ENCODE data around the gene SEPTIN6. TPM values are rescaled to one million over a fixed set of nuclear protein-coding genes. Genes with fewer than 3 reads are reported as not detected.

Gene SEPTIN6
- polyA plus RNA-seq, 1 of the 3 experiments (the other 2 are of a cell fraction), result 33.1 TPM

DNA sequence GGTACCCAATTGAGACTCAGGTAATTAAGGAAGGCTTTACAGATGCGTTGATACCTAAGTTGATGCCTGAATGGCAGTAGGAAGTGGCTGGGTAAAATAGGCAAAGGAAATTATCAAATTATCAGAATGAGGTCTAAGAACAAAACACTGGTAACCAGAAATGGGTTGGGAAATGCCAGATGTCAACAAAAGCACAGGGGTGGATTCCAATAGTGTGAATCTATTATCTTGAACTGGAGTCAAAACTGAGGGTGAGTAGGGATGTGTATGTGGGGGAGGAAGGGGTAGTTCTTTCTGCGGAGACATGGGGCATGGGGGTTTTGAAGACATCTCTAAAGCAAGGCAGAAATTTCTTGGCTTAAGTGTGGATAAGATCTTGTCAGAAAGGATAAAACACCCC, 16.0 kb upstream of the SEPTIN6 start:
- H3K4me3 ChIP-seq (ENCODE audit: low read depth in 2 of 2, low read length in 1 of 2), result no peak overlapping the region
- no peaks in the 10 kb centered on the region for H3F3A ChIP-seq (replicated peaks; ENCODE audit: insufficient read depth)
- POLR2A ChIA-PET, result no interaction called here
- no peaks in the 10 kb centered on the region for H3K9me3 ChIP-seq
- H3K27me3 ChIP-seq (ENCODE audit: insufficient read depth), result 0 out of 2 replicates have a peak, but pooled peaks cover 4% of the 10 kb centered on the region
- no peak overlapping the region for H3K4me2 ChIP-seq
- H4K20me1 ChIP-seq (ENCODE audit: insufficient read depth), result no peaks in the 10 kb centered on the region
- H3K9ac ChIP-seq, result no peak overlapping the region
- no peaks in the 10 kb centered on the region for H3K4me1 ChIP-seq (ENCODE audit: control insufficient read depth in 1 of 2, insufficient read depth in 2 of 2, low read depth in 1 of 2, low read length in 1 of 2)
- H3K36me3 ChIP-seq (replicated peaks in 1 of 2; ENCODE audit: control insufficient read depth in 1 of 2, insufficient read depth in 2 of 2, low read length in 1 of 2), result no peaks in the 10 kb centered on the region
- H2AFZ ChIP-seq (ENCODE audit: low read depth), result no peak overlapping the region
- H3K79me2 ChIP-seq (ENCODE audit: insufficient read depth), result no peaks in the 10 kb centered on the region
- DNase-seq, result no peak
- TF ChIP-seq, protein P1, sequence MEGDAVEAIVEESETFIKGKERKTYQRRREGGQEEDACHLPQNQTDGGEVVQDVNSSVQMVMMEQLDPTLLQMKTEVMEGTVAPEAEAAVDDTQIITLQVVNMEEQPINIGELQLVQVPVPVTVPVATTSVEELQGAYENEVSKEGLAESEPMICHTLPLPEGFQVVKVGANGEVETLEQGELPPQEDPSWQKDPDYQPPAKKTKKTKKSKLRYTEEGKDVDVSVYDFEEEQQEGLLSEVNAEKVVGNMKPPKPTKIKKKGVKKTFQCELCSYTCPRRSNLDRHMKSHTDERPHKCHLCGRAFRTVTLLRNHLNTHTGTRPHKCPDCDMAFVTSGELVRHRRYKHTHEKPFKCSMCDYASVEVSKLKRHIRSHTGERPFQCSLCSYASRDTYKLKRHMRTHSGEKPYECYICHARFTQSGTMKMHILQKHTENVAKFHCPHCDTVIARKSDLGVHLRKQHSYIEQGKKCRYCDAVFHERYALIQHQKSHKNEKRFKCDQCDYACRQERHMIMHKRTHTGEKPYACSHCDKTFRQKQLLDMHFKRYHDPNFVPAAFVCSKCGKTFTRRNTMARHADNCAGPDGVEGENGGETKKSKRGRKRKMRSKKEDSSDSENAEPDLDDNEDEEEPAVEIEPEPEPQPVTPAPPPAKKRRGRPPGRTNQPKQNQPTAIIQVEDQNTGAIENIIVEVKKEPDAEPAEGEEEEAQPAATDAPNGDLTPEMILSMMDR (IDR thresholded peaks at IDR 0.05), result no peak
- TF ChIP-seq POLR2AphosphoS5 (IDR thresholded peaks at IDR 0.05; ENCODE audit: low read depth, low read length) (no peak), TEAD4 (IDR thresholded peaks at IDR 0.05; ENCODE audit: borderline replicate concordance, insufficient read depth) (no peak), FOXJ3 (CRISPR knock-in tag; IDR thresholded peaks at IDR 0.05) (no peak), TAF1 (IDR thresholded peaks at IDR 0.05; ENCODE audit: borderline replicate concordance, low read depth, low read length) (no peak), CHD2 (IDR thresholded peaks at IDR 0.05; ENCODE audit: low read length, partially characterized antibody) (no peak), FOXM1 (IDR thresholded peaks at IDR 0.05; ENCODE audit: low read depth) (no peak), SMC3 (IDR thresholded peaks at IDR 0.05; ENCODE audit: low read depth, low read length) (no peak), NFIC (IDR thresholded peaks at IDR 0.05; ENCODE audit: borderline replicate concordance) (no peak), RCOR1 (IDR thresholded peaks at IDR 0.05; ENCODE audit: low read length) (no peak), ELF1 (IDR thresholded peaks at IDR 0.05) (no peak), NRF1 (IDR thresholded peaks at IDR 0.05; ENCODE audit: low read depth, low read length) (no peak), RFX5 (IDR thresholded peaks at IDR 0.05; ENCODE audit: low read length) (no peak), GATA2 (CRISPR knock-in tag; IDR thresholded peaks at IDR 0.05) (no peak)
- TF ChIP-seq, protein P2, sequence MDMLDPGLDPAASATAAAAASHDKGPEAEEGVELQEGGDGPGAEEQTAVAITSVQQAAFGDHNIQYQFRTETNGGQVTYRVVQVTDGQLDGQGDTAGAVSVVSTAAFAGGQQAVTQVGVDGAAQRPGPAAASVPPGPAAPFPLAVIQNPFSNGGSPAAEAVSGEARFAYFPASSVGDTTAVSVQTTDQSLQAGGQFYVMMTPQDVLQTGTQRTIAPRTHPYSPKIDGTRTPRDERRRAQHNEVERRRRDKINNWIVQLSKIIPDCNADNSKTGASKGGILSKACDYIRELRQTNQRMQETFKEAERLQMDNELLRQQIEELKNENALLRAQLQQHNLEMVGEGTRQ (IDR thresholded peaks at IDR 0.05; ENCODE audit: borderline replicate concordance, low read depth, low read length), result no peak
- TF ChIP-seq, protein P3, sequence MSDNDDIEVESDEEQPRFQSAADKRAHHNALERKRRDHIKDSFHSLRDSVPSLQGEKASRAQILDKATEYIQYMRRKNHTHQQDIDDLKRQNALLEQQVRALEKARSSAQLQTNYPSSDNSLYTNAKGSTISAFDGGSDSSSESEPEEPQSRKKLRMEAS (IDR thresholded peaks at IDR 0.05; ENCODE audit: low read depth), result no peak
- TF ChIP-seq, protein P4, sequence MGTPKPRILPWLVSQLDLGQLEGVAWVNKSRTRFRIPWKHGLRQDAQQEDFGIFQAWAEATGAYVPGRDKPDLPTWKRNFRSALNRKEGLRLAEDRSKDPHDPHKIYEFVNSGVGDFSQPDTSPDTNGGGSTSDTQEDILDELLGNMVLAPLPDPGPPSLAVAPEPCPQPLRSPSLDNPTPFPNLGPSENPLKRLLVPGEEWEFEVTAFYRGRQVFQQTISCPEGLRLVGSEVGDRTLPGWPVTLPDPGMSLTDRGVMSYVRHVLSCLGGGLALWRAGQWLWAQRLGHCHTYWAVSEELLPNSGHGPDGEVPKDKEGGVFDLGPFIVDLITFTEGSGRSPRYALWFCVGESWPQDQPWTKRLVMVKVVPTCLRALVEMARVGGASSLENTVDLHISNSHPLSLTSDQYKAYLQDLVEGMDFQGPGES (IDR thresholded peaks at IDR 0.05; ENCODE audit: low read depth, low read length), result no peak
- TF ChIP-seq, protein P5, sequence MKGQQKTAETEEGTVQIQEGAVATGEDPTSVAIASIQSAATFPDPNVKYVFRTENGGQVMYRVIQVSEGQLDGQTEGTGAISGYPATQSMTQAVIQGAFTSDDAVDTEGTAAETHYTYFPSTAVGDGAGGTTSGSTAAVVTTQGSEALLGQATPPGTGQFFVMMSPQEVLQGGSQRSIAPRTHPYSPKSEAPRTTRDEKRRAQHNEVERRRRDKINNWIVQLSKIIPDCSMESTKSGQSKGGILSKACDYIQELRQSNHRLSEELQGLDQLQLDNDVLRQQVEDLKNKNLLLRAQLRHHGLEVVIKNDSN (IDR thresholded peaks at IDR 0.05; ENCODE audit: borderline replicate concordance, low read depth), result no peak
- H3K9me2 ChIP-seq, result no peaks in the 10 kb centered on the region
- CTCF ChIA-PET, result interaction anchor here (1.2 kb wide), 1 partner anchor 10 kb away, joined by 5 read pairs; no protein-coding TSS in a partner anchor
- H3K27ac ChIP-seq (ENCODE audit: low read depth in 2 of 2, low read length in 1 of 2), result no peak overlapping the region
- 52% methylated on average over 2 of the region's 2 CpGs for WGBS (ENCODE audit: low lambda C conversion rate)

All from SK-N-SH (cell line).